Transverse colon (tissue), 4 donors: Measurements from ENCODE around the gene ABL1. TPM values are rescaled to one million over a fixed set of nuclear protein-coding genes. Genes with fewer than 3 reads are reported as not detected.

Experiments used
- DNase-seq: peaks from one replicate; pipeline ENCODE4 v3.0.0-alpha.2; 2019
- H3K27ac ChIP-seq, 4 donors: fragments of 200-600 bp; sonication (generic); 2 replicates each; pipeline ENCODE4 v1.5.1; 2016 to 2018; ENCODE audit warnings: inconsistent platforms in 4 of 4
- H3K27me3 ChIP-seq: fragments of 200-600 bp; sonication (generic); 2 replicates; pipeline ENCODE4 v1.5.1; 2017; ENCODE audit warnings: inconsistent platforms
- H3K36me3 ChIP-seq, 4 donors: fragments of 200-600 bp; sonication (generic); 2 replicates each; pipeline ENCODE4 v1.5.1; 2017 to 2019; ENCODE audit warnings: inconsistent platforms in 4 of 4
- H3K4me1 ChIP-seq, 4 donors: fragments of 200-600 bp; sonication (generic); 2 replicates each; pipeline ENCODE4 v1.5.1; 2017 to 2020; ENCODE audit warnings: inconsistent platforms in 4 of 4
- H3K4me3 ChIP-seq, 4 donors: fragments of 200-600 bp; sonication (generic); 1 replicate in 1 of 4; 2 replicates in 3 of 4; pipeline versions ENCODE4 v1.5.1 to v1.6.1; 2017 to 2019; ENCODE audit warnings: inconsistent platforms in 4 of 4
- H3K9me3 ChIP-seq, 2 donors: fragments of 200-600 bp; sonication (generic); 2 replicates each; pipeline ENCODE4 v1.5.1; 2017 to 2019; ENCODE audit warnings: inconsistent platforms in 2 of 2
- CTCF ChIP-seq, 5 experiments: fragments of 200-600 bp in 3 of 5; fragments of 450-650 bp in 2 of 5; sonication (generic) in 3 of 5; IDR thresholded peaks; 1 replicate in 2 of 5; 2 replicates in 3 of 5; pipeline ENCODE4 v1.5.1; 2016 to 2017; ENCODE audit warnings: antibody characterized with exemption in 5 of 5, inconsistent platforms in 3 of 5, mild to moderate bottlenecking in 2 of 5, moderate library complexity in 1 of 5
- EP300 ChIP-seq: sonication (generic); formaldehyde crosslinking; IDR thresholded peaks from one replicate; pipeline ENCODE4 v1.6.1; 2017; ENCODE audit warnings: antibody characterized with exemption, low read depth
- POLR2A ChIP-seq: fragments of 450-650 bp; IDR thresholded peaks from one replicate; pipeline ENCODE4 v1.6.1; 2016; ENCODE audit warnings: antibody characterized with exemption, mild to moderate bottlenecking, moderate library complexity
- POLR2AphosphoS5 ChIP-seq, 3 donors: sonication (generic); formaldehyde crosslinking; IDR thresholded peaks; one replicate each; pipeline ENCODE4 v1.6.1; 2016; ENCODE audit warnings: antibody characterized with exemption in 3 of 3
- WGBS, 2 donors: methylation state at CpG; one replicate each; pipeline ENCODE4 v1.1.5; 2018; ENCODE audit warnings: low coverage in 1 of 2; 5-methylcytosine and 5-hydroxymethylcytosine counted together
- in situ Hi-C, 4 donors: fragments of 200-750 bp; cut with MboI; loops; one replicate each; pipeline versions ENCODE4 v1.15.0 to v1.15.1; 2017; ENCODE audit warnings: low sequenced_read_pairs in 3 of 4, low pct_ligation_motif_present in 1 of 4, low pct_unique_long_range_greater_than_20kb in 1 of 4
- intact Hi-C: fragments of 100-400 bp; cut with DNase I; formaldehyde crosslinking; loops from one replicate; pipeline ENCODE4 v1.15.1; 2023; ENCODE audit warnings: low total_unique reads
- total RNA-seq, 4 donors: library from RNA; depleted of rRNA; stranded (reverse); fragments of >200 nt; gene quantifications; one replicate each; pipeline ENCODE4 v1.1.0, GENCODE V29; 2016

ABL1 gene
- total RNA-seq, 4 donors from 2014 or later = 66.9 to 97.1 (median 81.8) TPM

DNA sequence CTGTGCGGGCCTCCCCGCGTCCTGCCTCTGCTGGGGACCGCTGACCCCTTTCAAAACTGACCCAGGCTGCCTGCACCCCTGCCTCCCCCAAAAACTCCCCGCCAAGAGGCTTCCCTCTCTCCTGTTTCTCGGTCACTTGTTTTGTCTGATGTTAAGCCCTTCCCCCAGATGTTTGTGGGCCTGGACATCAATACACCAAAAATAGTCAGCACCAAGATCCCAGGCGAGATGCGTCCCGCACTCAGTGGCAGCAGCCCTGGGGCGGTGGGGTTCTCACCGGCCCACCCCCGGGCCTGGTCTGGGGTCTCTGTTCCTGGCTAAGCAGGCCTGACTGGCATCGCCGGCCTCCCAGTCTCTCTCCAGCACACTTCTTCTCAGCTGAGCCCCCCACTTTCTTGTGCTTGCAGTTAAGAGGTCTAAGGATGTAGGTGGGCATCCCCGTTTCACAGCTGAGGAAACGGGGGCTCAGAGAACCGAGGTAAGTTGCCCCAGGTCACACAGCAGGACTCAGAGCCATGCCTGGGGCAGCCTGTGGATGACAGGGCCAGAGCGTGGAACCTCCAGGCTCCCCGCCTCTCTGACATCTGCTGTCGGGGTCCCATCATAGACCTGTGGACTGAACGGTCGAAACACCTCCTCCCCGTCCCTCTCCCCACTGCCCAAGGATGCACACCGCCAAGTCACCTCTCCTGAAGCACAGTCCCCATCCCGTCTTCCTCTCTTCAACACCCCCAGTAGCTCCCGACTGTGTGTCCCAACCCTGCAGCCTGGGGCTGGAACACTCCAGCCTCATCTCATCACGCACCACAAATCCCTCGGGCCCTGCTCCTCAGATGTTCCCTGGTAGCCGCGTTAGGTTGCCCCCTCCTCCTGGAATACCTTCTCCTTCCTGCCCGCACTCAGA, 87.2 kb downstream of the ABL1 start:
- in situ Hi-C loops (no loop called here), intact Hi-C loops (no loop called here)
- Histone ChIP-seq H3K4me1 (no peaks in the 10 kb centered on the region), H3K4me3 (no peak overlapping the region), H3K27ac (no peak overlapping the region), H3K36me3 (no peaks in the 10 kb centered on the region), H3K27me3 (peaks cover 60% of the 10 kb centered on the region), H3K9me3 (no peaks in the 10 kb centered on the region)
- no peak for DNase-seq
- WGBS, 2 donors = 82 to 84% methylated on average over 8 to 31 of the region's 31 CpGs
- no peak for TF ChIP-seq CTCF (IDR thresholded peaks at IDR 0.05)
- no peak for TF ChIP-seq POLR2AphosphoS5 (IDR thresholded peaks at IDR 0.05)
- TF ChIP-seq POLR2A = no peak
- no peak for TF ChIP-seq EP300

- Histone ChIP-seq H3K4me3 (no peak overlapping the region), H3K9me3 (no peaks in the 10 kb centered on the region), H3K27ac (no peak overlapping the region), H3K4me1 (peaks cover 0 to under 1% (median 0%) of the 10 kb centered on the region in 4 donors), H3K27me3 (peaks cover 57% of the 10 kb centered on the region), H3K36me3 (no peaks in the 10 kb centered on the region)
- in situ Hi-C loops (no loop called here), intact Hi-C loops (no loop called here)
- no peak for TF ChIP-seq POLR2AphosphoS5 (IDR thresholded peaks at IDR 0.05)
- TF ChIP-seq POLR2A = no peak
- TF ChIP-seq EP300 = no peak
- no peak for TF ChIP-seq CTCF (IDR thresholded peaks at IDR 0.05)
- no peak for DNase-seq
- 86 to 100% methylated on average over 1 to 15 of the region's 16 CpGs for WGBS, 2 donors
These were observed 88.0 kb downstream of the ABL1 start for GRCh38 chr9:130922893-130923610.

GRCh38 chr9:130923611-130924447, 88.8 kb downstream of the ABL1 start:
- 91% methylated on average over 39 of the region's 42 CpGs; no CpG with 5 or more reads in 1 of the 2 donors for WGBS, 2 donors
- Histone ChIP-seq H3K9me3 (no peaks in the 10 kb centered on the region), H3K36me3 (no peaks in the 10 kb centered on the region), H3K4me3 (no peak overlapping the region), H3K4me1 (peaks cover 0 to 8% (median 4%) of the 10 kb centered on the region in 4 donors), H3K27ac (no peak overlapping the region), H3K27me3 (peaks cover 49% of the 10 kb centered on the region)
- DNase-seq = no peak
- TF ChIP-seq CTCF (IDR thresholded peaks at IDR 0.05) (no peak), EP300 (no peak), POLR2AphosphoS5 (IDR thresholded peaks at IDR 0.05) (no peak), POLR2A (no peak)
- intact Hi-C loops (no loop called here), in situ Hi-C loops (no loop called here)

DNA sequence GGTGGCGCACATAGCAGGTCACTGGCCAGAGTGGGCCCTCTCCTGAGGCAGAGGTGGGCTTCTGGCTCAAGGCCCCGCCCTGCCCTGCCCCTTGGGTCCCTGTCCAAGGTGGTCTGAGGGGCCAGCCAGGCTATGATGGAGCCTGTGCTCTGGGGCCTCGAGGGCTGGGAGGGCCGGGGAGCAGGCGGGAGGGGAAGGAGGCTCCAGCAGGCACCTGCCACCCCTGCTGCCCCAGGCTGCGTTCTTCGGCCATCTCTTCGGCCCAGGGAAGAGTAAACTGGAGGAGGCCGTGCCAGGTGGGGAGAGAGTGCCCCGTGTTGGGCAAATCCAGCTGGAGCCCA, 89.4 kb downstream of the ABL1 start:
- intact Hi-C loops (no loop called here), in situ Hi-C loops (no loop called here)
- DNase-seq = no peak
- no peaks in the 10 kb centered on the region for H3K36me3 ChIP-seq
- no peak overlapping the region for H3K4me3 ChIP-seq
- TF ChIP-seq POLR2AphosphoS5 (IDR thresholded peaks at IDR 0.05) (no peak), CTCF (IDR thresholded peaks at IDR 0.05) (no peak), POLR2A (no peak), EP300 (no peak)
- H3K4me1 ChIP-seq = peaks cover 0 to 9% (median 4%) of the 10 kb centered on the region in 4 donors
- H3K27ac ChIP-seq = no peak overlapping the region
- no peaks in the 10 kb centered on the region for H3K9me3 ChIP-seq
- peaks cover 43% of the 10 kb centered on the region for H3K27me3 ChIP-seq
- 77% methylated on average over 7 of the region's 10 CpGs; no CpG with 5 or more reads in 1 of the 2 donors for WGBS, 2 donors
